Measurements from ENCODE around the gene ABCG1.

Gene ABCG1

DNA sequence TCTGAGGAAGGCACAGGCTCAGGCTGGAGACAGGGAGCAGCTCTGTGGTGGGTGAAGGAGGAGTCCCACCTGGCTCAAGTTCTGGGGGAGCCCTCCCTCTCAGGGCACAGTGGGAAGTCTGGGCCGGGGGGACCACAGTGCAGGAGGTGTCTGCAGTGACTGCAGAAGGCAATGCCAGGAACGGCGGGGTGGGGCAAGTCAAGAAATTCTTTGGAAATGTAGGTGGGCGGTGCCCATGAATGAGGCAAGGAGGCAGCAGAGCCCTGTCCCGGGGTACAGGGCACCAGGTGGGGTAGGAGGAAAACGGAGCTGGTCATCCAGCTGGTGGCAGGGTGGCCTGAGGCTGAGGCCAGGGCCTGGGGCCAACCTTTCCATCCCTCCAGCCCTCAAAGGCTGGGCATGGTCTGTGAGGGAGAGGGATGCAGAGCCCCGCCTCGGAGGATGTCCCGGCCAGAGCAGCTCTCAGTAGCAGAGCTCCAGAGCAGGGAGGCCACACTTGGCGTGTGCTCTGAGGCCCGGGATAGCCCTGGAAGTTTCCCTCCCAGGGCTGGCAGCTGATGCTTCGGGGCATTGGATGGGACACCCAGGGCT, 91.6 kb downstream of the ABCG1 start:
- DNase-seq = no peak

DNA sequence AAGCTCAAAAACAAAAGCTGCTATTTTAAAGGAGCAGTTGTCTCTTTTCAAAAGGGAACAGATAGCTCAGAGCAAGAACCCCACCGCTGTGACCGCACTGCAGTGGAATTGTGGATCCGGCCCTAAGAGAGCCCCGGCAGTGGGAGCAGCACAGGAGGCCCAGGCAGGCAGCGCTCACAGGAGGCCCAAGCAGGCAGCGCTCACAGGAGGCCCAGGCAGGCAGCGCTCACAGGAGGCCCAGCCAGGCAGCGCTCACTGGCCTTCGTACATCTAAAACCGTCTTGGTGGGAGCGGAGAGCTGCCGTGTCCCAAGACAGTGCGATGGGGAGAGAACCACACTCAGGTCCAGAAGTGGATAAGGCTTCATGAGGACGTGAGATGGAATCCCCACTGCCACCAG, 92.2 kb downstream of the ABCG1 start:
- DNase-seq = no peak

DNA sequence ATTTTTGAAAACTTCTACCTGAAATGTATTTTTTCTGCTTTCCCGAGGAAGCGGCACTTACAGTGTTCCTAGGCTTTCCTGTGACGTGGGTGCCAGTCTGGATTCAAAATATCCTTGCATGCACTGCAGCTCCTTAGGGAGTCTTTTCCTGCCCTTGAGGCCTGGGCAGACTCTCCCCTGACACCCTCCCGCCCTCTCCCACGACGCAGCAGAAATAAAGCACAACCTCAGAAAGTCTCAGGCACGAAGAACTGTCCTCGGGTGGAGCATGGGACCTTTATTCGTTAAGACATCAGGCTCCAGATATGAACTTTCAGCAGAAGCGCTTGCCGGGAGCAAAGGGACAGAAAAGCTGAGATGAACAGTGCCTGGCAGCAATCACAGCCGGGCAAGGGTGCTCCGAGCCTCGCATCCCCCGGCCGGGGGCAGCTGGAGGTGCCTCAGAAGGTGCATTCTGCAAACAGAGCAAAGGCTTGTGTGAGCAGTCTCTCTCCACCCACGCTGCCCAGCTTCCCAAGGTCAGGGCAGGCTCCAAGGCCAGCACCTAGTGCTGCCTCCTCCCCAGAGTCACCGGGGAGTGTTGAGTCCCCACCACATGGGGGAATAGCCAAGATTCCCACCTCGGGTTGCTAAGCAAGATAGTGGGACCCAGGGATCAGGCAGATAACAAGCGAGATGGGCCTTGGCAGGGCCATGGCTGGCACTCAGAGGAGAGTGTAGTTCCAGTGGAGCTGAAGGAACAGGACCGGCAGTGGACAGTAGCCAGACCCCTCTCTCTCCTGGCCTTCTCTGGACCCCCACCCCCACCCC, 93.1 kb downstream of the ABCG1 start:
- DNase-seq = no peak

DNA sequence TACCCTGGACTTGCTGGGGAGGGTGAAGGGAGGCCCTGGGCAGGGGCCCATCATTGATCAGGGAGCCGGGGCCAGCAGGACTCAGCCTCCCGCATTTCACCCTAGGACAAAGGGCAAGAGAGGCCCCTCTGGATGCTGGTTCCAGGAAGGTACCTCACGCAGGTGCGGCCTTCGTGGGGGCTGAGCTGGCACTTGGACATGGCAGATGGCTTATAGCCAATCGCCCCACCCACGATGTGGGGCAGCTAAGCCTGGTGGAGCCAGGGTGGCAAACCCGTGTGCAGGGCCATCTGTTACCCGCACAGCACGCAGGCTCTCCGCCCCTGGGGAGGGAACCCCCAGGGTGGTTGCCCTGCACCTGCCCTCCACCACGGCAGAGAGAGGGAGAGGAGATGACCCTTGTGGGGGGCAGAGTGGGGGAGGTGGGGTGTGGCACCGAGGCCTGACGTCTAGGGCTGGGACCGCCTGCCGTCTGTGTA, 93.7 kb downstream of the ABCG1 start:
- no peak for DNase-seq

DNA sequence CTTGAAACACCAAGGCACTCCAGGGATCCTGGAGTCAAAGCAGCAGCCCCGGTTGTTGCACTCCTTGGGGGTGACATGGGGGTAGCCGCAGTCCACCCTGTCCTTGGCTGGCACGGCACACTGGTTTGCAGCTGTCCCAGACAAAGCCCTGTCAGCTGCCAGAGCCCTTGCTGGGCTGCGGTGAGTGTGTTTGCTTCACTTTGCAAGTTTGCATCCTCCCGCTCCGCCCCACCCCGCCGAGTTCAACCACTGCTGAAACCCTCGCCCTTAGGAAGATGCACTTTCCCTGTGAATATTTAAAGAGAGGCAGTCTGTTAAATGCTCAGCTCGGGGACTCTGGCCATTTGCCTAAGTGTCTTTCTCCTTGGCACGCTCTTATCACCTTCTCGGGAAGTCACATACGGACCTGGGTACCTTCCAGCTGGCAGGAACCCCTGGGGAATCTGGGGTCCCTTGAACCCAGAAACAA, 94.6 kb downstream of the ABCG1 start:
- no peak for DNase-seq

DNA sequence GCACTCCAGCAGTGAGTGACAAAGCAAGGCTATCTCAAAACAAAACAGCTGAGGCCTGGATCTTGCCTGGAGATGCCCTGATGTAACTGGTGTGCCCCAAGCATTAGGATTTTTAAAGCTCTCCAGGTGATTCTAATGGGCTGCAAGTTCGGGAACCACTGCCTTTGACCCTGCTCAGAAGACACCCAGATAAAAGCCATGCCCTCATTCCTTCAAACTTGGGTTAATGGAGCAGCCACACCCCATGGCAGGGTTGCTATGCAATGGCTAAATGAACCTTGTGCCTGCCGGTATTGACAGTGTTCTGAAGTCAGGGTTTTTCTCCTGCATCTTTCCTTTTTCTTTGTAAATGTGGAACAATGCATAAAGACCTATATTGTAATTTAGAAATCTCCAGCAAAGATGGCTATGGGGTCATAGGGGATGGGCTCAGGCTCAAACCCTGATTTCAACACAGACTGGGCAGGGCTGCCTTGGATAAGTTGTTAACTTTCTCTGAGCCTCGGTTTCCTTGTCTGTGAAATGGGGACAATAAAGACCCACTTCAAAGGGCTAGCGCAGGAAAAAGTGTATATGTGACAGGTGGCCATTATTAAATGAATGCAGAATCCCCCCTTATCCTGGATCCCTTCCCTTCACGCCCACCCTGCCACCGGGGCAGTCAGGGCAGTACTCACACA, 95.8 kb downstream of the ABCG1 start:
- no peak for DNase-seq

DNA sequence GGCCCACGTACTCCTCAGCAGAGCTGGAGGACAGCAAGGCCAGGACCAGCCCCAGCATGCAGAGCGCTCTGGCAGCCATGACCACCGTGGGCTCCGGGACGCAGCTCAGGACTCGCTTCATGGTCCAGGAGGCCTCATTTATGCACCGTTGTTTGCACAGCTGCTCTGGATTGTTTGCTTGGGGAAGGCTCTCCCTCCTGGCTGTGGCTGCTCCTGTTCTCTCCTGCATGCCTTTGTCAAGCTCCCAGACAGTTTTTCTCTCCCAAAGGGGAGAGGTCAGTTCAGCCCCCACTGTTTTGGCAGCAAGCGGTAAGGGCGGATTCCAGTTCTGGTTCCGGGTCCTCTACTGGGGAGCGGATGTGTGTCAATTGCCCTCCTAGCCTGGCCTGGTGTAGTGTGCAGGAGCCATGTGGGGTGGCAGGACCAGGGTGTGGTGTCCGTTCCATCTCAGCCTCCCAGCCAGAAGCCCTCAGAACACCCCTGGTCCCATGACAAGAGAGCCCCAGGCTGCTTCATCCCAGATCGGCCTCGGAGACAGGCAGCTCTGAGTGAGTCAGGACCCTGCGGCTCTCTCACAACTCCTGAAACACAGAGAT, 96.5 kb downstream of the ABCG1 start, which contains the start of gene TFF3:
Gene TFF3, minus strand, starts transcription at position 114 of the 596 bp plus-strand sequence. Its CDS starts 35 bp downstream, at position 79.
- no peak for DNase-seq

DNA sequence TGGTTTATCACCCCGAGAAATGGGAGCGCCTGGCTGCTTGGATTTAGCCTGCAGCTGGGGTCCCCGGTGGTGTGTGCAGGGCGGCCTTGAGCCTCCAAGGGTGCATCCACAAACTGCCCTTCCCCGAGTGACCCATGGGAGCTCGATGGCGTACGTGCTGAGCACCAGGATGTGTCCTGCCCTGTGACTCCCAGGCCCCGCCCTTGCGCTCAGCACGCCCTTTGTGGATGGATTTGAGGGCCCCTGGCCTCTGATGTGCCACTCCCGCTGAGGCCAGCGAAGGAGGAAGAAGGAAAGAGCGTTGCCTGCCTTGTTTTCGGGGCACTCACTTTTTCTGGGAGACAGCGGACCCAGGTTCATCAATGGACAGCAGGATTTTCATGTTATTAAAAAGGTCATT, 98.0 kb downstream of the ABCG1 start:
- DNase-seq = no peak

DNA sequence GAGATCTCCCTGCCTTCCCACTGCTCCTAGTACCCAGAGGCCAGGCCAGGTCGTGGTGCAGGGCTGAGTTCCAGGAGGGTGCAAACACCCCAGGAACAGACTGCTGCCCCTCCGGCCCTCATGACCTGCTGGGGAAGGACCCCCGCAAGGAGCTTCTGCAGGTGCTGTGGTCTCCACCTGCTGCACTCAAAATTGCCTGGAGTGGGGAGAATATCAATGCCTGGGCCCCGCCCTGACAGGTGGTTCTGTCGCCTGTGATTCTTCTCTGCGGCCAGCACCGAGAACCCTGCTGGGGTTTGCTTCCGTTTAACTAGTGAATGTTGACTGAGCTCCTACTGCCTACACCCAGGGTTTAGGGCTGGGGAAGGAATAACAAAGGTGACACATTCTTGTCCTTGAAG, 98.4 kb downstream of the ABCG1 start:
- no peak for DNase-seq

DNA sequence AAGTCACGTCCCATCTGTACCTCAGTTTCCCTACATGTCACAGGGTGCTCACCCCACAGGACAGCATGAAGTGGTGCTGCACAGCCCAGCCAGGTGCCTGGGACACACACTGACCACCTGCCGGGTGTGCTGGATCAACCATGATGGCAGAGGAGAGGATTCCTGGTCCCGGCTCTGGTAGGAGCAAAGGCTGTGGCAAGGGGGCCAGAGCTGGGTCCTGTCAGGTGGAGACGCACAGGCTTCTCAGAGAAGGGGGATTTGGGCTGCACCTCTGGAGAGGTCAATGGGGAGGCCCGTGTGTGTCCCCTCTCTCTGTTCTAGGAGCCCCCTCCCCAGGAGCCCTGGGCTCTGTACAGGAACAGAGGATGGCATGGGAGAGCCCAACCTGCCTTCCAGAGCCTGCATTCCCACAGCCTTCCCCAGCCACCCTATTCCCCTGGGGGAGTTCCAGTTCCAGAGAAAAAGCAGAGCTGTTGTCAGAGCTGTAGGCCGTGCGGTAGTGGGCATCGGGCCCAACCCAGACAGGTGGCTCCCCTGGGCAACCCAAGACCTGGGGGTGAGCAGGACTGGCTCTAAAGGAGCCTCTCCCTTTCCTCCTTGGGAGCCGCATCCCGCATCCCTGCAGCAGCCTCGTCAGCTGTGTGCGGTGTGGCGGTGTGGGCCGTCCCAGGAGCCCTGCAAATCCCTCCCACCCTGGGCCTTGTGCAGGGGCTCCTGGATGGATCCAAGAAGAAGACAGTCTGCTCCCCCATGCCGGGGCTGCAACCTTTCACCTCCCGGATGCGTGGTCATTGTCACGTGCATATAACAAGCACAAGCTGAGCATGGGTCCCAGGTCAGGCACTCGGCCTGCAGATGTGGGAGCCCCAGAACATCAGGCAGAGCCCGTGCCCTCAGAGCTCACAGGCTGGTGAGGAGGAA, 99.1 kb downstream of the ABCG1 start:
- DNase-seq = no peak

DNA sequence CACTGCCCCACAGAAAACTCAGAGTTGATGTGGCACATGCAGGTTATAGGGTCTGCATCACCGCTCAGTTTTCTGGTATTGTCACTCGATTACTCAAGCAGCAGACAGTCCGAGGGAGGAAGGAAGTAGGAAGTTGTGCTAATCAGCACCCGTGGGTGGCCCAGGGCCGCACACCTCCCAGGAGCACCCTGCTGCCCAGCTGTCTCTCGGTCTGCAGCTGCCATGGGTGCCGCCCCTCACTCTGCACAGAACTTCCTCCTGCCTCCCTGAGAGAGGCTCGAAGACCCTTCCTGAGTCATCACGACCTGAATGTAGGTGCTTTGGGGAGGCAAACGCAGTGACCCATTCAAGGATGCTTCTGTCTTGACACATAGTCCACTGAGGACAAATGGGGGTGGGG, 100.4 kb downstream of the ABCG1 start:
- no peak for DNase-seq

DNA sequence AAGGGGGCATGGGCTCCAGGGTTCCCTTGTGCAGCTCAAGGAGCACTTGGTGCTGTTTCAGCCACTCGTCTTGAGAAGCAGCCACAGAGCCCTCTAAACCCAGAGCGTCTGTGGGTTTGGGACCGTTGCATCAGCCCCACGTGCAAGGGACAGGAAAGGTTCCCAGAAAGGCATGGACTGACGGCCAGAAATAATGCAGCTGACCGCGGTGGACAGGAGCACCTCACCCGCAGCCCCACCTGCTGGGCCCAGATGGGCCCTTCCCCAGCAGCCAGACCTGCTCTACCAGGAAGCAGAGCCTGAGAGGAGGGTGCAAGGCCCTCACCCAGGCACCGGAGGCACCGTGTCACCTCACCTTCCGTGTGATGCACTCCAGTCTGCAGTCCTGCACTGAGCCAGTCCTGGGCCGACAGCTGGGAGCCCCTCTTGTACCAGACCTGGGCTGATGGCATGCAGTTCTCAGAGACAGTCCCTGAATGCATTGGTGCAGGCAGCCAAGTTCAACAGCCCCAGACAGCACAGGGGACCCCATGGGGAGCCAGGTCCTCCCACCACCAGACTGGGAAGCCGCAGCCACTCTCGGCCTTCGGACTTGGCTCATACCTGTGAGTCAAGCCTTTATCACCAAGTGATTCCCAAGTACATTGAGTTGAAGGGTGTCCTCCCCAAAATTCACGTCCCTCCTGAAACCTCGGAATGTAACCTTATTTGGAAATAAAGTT, 101.1 kb downstream of the ABCG1 start:
- no peak for DNase-seq

DNA sequence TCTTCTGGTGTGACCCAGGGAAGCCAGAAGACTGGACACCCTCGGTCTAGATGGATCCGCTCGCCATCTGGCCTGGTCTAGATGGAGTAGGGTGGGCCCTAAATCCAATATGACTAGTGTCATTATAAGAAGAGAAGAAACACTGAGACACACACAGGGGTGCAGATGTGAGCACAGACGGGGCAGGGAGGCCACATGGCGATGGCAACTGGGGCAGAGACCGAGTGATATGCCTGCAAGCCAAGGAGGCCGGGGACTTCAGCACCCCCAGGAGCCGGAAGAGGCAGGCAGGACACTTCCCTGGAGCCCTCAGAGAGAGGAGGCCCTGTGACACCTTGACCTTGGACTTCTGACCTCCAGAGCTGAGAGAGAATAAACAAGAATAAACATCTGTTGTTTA, 101.9 kb downstream of the ABCG1 start:
- no peak for DNase-seq

DNA sequence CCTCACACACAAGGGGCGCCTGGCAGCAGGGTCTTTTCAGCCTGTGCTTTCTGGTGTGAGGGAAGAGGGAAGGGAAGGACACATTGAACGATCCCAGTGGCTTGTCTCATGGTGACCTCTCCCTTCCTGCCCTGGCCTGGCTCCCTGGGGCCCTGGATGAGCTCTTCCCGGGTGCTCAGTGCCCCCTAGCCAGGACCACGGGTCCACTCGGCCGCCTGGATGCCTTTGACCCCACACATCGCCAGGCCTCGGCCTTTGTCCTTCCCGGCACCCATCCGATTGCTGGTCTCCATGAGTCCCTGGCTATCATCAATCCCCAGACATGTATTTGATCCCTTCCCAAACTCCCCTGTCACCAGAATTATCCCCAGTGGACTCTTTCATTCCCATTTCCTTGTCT, 102.3 kb downstream of the ABCG1 start:
- no peak for DNase-seq

DNA sequence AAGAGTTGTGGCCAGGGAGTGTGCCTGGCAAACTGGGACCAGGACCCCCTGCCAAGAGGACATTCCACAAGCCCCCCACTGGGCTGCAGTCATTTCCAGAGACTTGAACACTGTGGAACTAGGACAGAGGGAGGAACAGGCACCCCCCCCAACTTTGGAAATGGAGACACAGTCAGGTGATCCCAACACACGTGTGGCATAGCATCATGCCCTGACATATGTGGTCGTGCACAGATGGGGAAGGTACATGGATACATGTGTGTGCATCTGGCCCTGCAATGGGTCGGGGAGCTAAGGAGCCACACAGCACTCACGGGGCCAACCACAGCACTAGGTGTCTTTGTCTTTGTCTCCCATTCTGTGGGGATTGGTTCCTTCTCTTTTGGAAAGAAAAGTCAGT, 102.9 kb downstream of the ABCG1 start:
- no peak for DNase-seq

DNA sequence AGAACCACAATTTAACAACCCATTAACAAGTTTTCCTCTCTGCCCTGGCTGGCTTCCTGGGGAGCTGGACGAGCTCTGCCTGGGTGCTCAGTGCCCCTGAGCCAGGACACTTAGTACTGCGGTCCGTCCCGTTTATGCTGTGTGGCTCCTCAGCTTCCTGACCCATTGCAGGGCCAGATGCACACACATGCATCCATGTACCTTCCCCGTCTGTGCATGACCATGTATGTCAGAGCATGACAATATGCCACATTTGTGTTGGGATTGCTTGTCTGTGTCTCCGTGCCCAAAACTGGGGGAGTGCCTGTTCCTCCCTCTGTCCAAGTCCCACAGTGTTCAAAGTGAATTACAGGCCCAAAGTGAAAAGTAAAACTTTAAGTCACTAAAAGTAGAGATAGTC, 106.0 kb downstream of the ABCG1 start:
- no peak for DNase-seq

DNA sequence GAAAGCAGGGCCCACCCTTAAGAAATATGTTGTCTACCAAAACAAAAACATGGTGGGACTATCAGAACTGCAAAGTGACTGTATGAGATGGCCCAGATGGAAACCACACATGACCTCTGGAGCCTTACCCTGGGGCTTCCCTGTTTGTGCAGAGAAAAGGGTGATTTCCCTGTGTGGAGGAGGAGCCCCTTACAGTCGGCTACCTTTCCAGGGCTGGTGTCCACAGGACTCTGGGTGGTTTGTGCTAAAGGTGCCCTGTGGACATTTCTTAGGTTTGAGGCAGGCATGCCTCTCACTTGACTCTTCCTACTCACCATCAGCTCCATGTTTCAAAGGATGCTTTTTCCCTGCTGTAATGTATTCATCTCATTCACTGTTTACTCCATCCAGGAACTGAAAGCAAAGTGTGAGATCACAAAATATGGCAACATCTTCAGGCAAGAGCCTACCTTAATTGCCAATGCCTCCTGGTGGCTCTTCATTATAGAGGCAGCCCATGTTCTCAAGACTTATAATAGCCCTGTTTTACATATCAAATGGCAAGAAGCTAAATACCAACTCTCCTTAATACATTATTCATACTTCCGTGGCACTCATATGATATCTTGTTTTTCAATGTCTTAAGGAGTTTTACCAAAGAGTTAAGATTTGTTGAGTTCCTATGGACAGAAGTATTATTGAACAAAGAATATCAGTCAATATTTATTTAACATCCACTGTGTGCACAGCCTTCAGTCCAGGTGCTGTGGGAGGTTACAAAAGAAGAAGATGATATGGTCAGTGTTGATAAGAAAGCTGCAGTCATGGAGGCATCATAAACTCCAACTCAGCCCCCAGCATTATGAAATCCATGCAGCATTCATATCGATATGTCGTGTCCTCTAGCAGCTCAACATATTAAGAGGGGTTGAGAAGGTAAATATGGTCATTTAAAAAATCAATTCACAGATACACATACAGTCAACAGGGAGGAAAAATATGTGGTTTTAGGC, 111.7 kb downstream of the ABCG1 start:
- DNase-seq = no peak

DNA sequence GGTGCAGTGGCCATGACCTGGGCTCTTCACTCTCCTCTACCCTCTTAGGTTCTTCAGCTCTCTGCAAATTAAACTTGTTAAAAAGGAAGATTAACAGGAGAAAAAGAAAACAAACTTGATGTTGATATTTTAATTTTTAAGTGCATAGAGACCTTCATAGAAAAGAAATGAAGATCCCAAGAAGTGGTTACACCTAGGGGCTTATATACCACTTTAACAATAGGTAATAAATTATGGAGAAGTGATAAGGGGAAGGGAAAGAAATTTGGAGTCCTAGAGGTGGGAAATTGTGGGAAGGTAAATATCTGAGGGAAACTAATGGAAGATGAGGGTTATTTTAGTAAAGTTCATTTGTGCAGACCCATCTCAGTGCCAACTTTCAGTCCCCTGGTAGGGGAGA, 112.7 kb downstream of the ABCG1 start:
- no peak for DNase-seq

DNA sequence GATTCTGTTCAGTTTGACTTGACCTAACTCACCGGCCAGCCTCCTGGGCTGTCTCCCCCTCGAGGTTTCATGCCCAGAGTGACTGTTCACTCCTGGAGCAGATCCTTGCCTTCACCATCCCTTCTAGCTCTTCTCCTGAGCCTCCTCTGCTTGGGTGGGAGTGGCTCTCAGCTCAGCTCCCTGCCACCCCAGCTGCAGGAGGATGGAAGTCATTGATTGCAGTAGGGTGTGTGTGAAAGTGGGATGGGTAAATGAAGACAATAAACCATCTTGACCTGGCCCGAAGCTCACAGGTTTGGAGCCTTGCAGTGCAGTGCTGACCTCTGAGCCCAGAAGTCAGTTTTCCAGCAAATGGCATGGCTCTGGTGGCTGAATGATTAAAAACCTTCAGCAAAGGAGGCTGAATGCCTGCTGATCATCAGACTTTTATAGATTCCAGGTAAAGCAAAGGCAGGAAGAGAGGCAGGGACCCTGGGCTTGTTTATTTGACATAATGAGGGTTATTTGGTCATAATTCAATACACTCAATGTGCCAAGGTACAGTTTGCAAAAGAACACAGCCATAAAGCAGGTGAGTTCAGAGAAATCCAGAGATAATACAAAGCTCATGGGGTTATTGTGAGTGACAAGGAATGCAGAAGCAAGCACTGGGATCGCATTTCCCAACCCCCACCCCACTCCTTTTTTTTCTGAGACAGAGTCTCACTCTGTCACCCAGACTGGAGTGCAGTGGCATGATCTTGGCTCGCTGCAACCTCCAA, 113.8 kb downstream of the ABCG1 start:
- DNase-seq = no peak

DNA sequence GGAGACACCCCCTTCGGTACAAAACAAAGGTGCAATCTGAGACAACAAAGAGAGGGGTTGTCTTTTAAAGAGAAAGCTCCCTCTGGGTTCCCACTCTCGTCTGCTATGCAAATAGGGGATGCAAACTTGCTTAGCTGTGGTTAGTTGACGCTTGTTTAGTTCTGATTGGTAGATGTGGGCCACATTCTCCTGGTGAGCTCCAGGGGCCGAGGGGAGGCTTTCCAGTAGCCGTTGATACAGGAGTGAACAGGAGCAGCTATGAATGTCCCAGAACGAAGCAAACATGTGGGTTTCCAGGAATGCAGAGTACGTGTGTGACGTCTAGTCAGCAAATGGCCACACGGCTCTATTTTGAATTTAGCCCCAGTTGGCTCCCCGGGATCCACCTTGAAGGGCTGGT, 117.1 kb downstream of the ABCG1 start:
- no peak for DNase-seq
